HG03066 (cell line): ENCODE data around the gene GBX2.

ENCODE experiments used
- ATAC-seq: cut with Tn5 transposase; IDR thresholded peaks from one replicate; pipeline ENCODE4 v1.9.1; 2021; ENCODE audit warnings: low read depth; ENCODE audit not compliant: unreplicated experiment

GBX2 gene

DNA sequence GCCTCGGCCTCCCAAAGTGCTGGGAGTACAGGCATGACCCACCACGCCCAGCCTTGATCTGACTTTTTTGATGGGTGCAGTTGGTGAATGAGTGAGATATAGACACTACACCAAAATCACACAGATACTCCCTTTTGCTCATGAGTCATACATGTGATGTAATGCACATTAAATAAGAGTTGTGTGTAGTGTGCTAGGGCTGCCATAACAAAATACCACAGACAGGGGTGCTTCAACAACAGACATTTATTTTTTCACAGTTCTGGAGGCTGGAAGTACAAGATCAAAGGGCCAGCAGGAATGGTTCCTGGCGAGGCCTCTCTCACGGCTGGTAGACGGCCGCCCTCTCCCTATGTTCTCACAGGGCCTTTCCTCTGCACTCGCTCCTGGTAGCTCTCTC is 46.6 kb downstream of the GBX2 start:
- no peak for ATAC-seq

DNA sequence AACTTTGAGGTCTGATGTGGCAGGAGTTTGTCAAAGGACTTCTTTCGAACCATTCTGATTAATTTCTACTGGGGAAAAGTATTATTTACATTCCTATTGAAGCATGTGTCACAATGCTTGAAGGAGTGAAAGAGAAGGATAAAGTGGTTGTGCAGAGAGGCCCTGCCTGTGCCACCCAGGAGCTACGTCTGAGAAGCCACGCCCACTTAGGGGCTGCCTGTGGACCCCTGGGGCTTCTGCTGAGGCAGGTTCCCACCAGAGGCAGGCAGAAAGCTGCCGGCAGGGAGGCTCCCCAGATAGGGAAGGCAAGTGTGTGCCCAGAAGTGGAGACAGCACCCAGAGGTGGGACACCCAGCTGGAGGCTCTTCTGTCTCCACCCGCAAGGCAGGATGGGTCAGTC is 47.4 kb downstream of the GBX2 start:
- no peak for ATAC-seq

DNA sequence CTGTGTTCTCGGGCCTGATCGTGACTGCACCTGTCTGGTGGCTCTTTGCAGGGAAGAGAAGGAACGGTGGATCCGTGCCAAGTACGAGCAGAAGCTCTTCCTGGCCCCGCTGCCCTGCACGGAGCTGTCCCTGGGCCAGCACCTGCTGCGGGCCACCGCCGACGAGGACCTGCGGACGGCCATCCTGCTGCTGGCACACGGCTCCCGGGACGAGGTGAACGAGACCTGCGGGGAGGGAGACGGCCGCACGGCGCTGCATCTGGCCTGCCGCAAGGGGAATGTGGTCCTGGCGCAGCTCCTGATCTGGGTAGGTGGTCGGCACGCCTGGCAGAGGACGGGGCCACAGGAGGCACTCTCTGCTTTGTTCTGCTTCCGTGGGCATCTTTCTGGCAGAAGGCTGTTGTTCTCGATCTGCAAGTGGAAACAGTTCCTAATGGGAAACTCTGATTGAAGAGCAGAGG is 48.0 kb downstream of the GBX2 start:
- no peak for ATAC-seq

DNA sequence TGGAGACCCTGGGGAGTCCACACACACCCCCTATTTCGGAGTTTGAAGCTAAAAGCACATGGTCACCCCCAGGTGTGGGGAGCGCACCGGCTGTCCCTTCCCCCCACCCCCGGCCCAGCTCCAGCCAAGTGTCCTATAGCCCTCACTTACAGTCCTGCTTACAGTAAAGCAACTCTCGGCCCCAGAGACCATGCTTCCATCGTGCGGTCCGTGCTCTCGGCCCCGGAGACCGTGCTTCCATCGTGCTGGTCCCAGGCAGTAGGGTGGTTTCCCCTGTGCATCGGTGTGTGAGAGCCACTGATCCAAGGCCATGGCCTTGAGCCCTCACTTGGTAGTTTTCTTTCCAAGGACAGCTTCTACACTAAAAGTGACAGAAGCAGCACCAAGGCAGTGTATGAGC is 48.7 kb downstream of the GBX2 start:
- no peak for ATAC-seq

DNA sequence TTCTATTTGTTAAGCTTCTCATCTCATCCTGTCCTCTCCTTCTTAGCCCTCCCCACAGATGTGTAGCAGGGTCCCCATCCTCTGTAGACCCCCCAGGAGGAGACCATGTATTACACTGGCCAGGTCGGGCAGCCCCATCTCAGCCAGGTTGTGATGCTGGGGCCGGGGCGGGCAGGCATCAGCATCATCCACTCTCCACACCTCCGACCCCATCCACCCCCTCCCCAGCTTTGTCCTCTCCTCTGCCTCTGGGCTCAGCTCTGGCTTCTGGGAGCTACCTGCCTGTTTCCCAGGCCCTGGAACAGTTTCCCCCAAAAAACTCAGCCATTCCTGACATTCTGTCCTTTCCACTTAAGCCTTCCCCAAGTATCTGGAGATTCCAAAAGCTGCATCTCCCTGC is 49.2 kb downstream of the GBX2 start:
- no peak for ATAC-seq

DNA sequence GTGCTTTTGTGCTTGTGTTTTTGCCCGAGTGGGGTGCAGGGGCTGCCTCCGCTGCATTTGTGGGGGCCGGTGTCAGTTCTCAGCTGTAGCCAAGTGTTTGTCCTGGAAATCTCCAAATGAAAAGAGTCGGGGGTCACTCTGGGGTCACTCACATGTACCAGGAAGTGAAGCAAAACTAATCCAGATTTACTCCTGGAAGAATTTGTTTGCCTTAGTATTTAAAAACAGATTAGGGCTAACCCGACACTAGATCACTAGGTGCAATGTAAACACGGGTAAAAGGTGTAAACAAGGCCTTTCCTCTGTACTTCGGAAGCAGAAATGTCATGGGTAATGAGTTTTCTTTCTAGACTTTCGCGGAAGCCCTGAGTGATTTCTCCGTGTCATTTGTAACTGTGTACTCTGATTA is 50.3 kb downstream of the GBX2 start:
- ATAC-seq = no peak

DNA sequence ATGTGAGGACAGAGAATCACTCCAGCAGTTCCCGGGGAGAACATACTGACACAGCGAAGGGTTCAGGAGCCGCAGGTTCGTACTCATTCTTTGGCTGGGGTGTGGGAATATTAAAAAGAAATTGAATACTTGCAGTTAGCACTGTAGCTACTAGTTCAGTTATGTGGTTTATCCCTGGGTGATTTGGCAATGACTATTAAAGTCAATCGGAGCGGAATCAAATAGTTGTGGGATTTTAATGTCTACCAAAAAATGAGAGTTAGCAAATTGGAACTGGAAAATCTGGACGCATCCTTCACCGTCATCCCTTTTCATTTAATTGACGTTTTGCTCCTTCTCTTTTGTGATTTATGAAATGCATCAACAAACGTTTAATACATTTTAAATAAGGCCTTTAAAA is 50.8 kb downstream of the GBX2 start:
- ATAC-seq = no peak
